BLaER1 (cell line): ENCODE data around the gene PDE1C.
"Not testable (repeated sequence)": the region's sequence is repeated elsewhere in the genome, so short reads cannot be mapped to it uniquely, and the experiment has no call there.

ENCODE experiments used
- H3K27ac ChIP-seq: shearing (Covaris generic); formaldehyde crosslinking; 2 replicates; pipeline ENCODE4 v1.8.1; 2022
- H3K27me3 ChIP-seq: shearing (Covaris generic); formaldehyde crosslinking; 2 replicates; pipeline ENCODE4 v1.8.1; 2022
- H3K36me3 ChIP-seq: shearing (Covaris generic); formaldehyde crosslinking; 2 replicates; pipeline ENCODE4 v1.8.1; 2022
- H3K4me1 ChIP-seq: shearing (Covaris generic); formaldehyde crosslinking; 2 replicates; pipeline ENCODE4 v1.8.1; 2022
- H3K4me2 ChIP-seq: shearing (Covaris generic); formaldehyde crosslinking; 2 replicates; pipeline ENCODE4 v1.8.1; 2022
- H3K4me3 ChIP-seq: shearing (Covaris generic); formaldehyde crosslinking; 2 replicates; pipeline ENCODE4 v1.8.1; 2022
- H3K9ac ChIP-seq: shearing (Covaris generic); formaldehyde crosslinking; 2 replicates; pipeline ENCODE4 v1.8.1; 2022
- H3K9me3 ChIP-seq: shearing (Covaris generic); formaldehyde crosslinking; 2 replicates; pipeline ENCODE4 v1.8.1; 2022
- H4K20me1 ChIP-seq: shearing (Covaris generic); formaldehyde crosslinking; 2 replicates; pipeline ENCODE4 v1.8.1; 2022
- Cebpa-rat ChIP-seq: shearing (Covaris generic); IDR thresholded peaks from 2 replicates; pipeline ENCODE4 v1.8.1; 2022

PDE1C gene

GRCh38 chr7:31858055-31858454 is 212.2 kb downstream of the PDE1C start:
- H3K4me3 ChIP-seq: no peak overlapping the region

GRCh38 chr7:31857172-31857571 is 213.0 kb downstream of the PDE1C start:
- H4K20me1 ChIP-seq: no peaks in the 10 kb centered on the region
- no peaks in the 10 kb centered on the region for H3K27me3 ChIP-seq
- no peak overlapping the region for H3K4me3 ChIP-seq
- no peaks in the 10 kb centered on the region for H3K9me3 ChIP-seq
- TF ChIP-seq Cebpa-rat: no peak
- H3K4me2 ChIP-seq: no peak overlapping the region
- H3K27ac ChIP-seq: no peak overlapping the region
- H3K4me1 ChIP-seq: no peaks in the 10 kb centered on the region
- H3K9ac ChIP-seq: no peak overlapping the region
- no peaks in the 10 kb centered on the region for H3K36me3 ChIP-seq

More at GRCh38 chr7:31858055-31858454, 212.2 kb downstream of the PDE1C start:
- Histone ChIP-seq H3K4me2 (no peak overlapping the region), H3K27me3 (no peaks in the 10 kb centered on the region), H3K27ac (no peak overlapping the region), H3K4me1 (no peaks in the 10 kb centered on the region), H3K9me3 (no peaks in the 10 kb centered on the region), H3K9ac (no peak overlapping the region), H3K36me3 (no peaks in the 10 kb centered on the region), H4K20me1 (no peaks in the 10 kb centered on the region)
- TF ChIP-seq Cebpa-rat: no peak

- no peak overlapping the region for H3K27ac ChIP-seq
- TF ChIP-seq Cebpa-rat: no peak
- H4K20me1 ChIP-seq: no peaks in the 10 kb centered on the region
Observed at GRCh38 chr7:31856337-31856736, 213.9 kb downstream of the PDE1C start.

GRCh38 chr7:31855530-31855929 is 214.7 kb downstream of the PDE1C start:
- TF ChIP-seq Cebpa-rat: no peak
- H3K4me3 ChIP-seq: no peak overlapping the region
- no peaks in the 10 kb centered on the region for H3K36me3 ChIP-seq
- no peaks in the 10 kb centered on the region for H3K4me1 ChIP-seq
- no peaks in the 10 kb centered on the region for H4K20me1 ChIP-seq
- H3K9ac ChIP-seq: no peak overlapping the region
- H3K4me2 ChIP-seq: no peak overlapping the region
- no peaks in the 10 kb centered on the region for H3K9me3 ChIP-seq
- no peak overlapping the region for H3K27ac ChIP-seq
- no peaks in the 10 kb centered on the region for H3K27me3 ChIP-seq

More at GRCh38 chr7:31856337-31856736, 213.9 kb downstream of the PDE1C start:
- no peaks in the 10 kb centered on the region for H3K27me3 ChIP-seq
- no peak overlapping the region for H3K4me2 ChIP-seq
- H3K4me3 ChIP-seq: no peak overlapping the region
- no peaks in the 10 kb centered on the region for H3K36me3 ChIP-seq
- H3K4me1 ChIP-seq: no peaks in the 10 kb centered on the region
- no peak overlapping the region for H3K9ac ChIP-seq
- no peaks in the 10 kb centered on the region for H3K9me3 ChIP-seq

GRCh38 chr7:31853380-31853779 is 216.8 kb downstream of the PDE1C start:
- TF ChIP-seq Cebpa-rat: no peak
- Histone ChIP-seq H4K20me1 (no peaks in the 10 kb centered on the region), H3K4me3 (no peak overlapping the region), H3K9ac (no peak overlapping the region), H3K4me2 (no peak overlapping the region), H3K27ac (no peak overlapping the region), H3K27me3 (no peaks in the 10 kb centered on the region), H3K4me1 (no peaks in the 10 kb centered on the region), H3K9me3 (no peaks in the 10 kb centered on the region), H3K36me3 (no peaks in the 10 kb centered on the region)

GRCh38 chr7:31852462-31852861 is 217.7 kb downstream of the PDE1C start:
- Histone ChIP-seq H3K9ac (no peak overlapping the region), H3K4me3 (no peak overlapping the region), H3K9me3 (no peaks in the 10 kb centered on the region), H3K4me2 (no peak overlapping the region), H3K36me3 (no peaks in the 10 kb centered on the region), H3K27ac (no peak overlapping the region), H4K20me1 (no peaks in the 10 kb centered on the region), H3K27me3 (no peaks in the 10 kb centered on the region), H3K4me1 (no peaks in the 10 kb centered on the region)
- no peak for TF ChIP-seq Cebpa-rat

- Histone ChIP-seq H3K9ac (no peak overlapping the region), H3K4me1 (no peaks in the 10 kb centered on the region)
- no peak for TF ChIP-seq Cebpa-rat
Observed at GRCh38 chr7:31851119-31851518, 219.1 kb downstream of the PDE1C start.

GRCh38 chr7:31850601-31851000 is 219.6 kb downstream of the PDE1C start:
- Histone ChIP-seq H3K4me1 (no peaks in the 10 kb centered on the region), H3K4me3 (no peak overlapping the region), H4K20me1 (no peaks in the 10 kb centered on the region), H3K9ac (no peak overlapping the region), H3K9me3 (no peaks in the 10 kb centered on the region), H3K27ac (no peak overlapping the region), H3K4me2 (no peak overlapping the region), H3K36me3 (no peaks in the 10 kb centered on the region), H3K27me3 (no peaks in the 10 kb centered on the region)
- no peak for TF ChIP-seq Cebpa-rat

More at GRCh38 chr7:31851119-31851518, 219.1 kb downstream of the PDE1C start:
- Histone ChIP-seq H3K4me3 (no peak overlapping the region), H3K9me3 (no peaks in the 10 kb centered on the region), H3K27ac (no peak overlapping the region), H3K27me3 (no peaks in the 10 kb centered on the region), H4K20me1 (no peaks in the 10 kb centered on the region), H3K4me2 (no peak overlapping the region), H3K36me3 (no peaks in the 10 kb centered on the region)

- Histone ChIP-seq H3K36me3 (no peaks in the 10 kb centered on the region), H3K4me1 (no peaks in the 10 kb centered on the region), H3K9ac (no peak overlapping the region), H3K27me3 (no peaks in the 10 kb centered on the region), H3K27ac (no peak overlapping the region), H4K20me1 (no peaks in the 10 kb centered on the region), H3K4me3 (no peak overlapping the region), H3K9me3 (no peaks in the 10 kb centered on the region), H3K4me2 (no peak overlapping the region)
- TF ChIP-seq Cebpa-rat: no peak
Observed at GRCh38 chr7:31850066-31850465, 220.1 kb downstream of the PDE1C start.

GRCh38 chr7:31835471-31835870 is 234.7 kb downstream of the PDE1C start:
- H3K4me1 ChIP-seq: peaks cover 14% of the 10 kb centered on the region
- H3K9ac ChIP-seq: no peak overlapping the region
- no peak for TF ChIP-seq Cebpa-rat
- H3K36me3 ChIP-seq: no peaks in the 10 kb centered on the region
- no peak overlapping the region for H3K27ac ChIP-seq
- 0 out of 2 replicates have a peak, but pooled peaks cover 5% of the 10 kb centered on the region for H3K9me3 ChIP-seq
- no peaks in the 10 kb centered on the region for H4K20me1 ChIP-seq
- no peak overlapping the region for H3K4me3 ChIP-seq
- H3K27me3 ChIP-seq: no peaks in the 10 kb centered on the region
- no peak overlapping the region for H3K4me2 ChIP-seq

GRCh38 chr7:31833625-31834024 is 236.6 kb downstream of the PDE1C start:
- H3K27ac ChIP-seq, H3K4me3 ChIP-seq, H3K36me3 ChIP-seq, H3K9ac ChIP-seq, H4K20me1 ChIP-seq, H3K27me3 ChIP-seq, H3K9me3 ChIP-seq: not testable (repeated sequence)
- peak overlapping the region; percentile 28; the same call in 1 of the 2 replicates for H3K4me2 ChIP-seq
- peaks cover 14% of the 10 kb centered on the region for H3K4me1 ChIP-seq
